H1 (cell line): ENCODE measurements around the gene VPS11. TPM values are rescaled to one million over a fixed set of nuclear protein-coding genes. Genes with fewer than 3 reads are reported as not detected.

Source experiments
- CTCF ChIA-PET: fragments of 300-600 bp; sonication (Branson Sonifier 250); formaldehyde crosslinking; loops from one replicate; lab custom pipeline; 2021; ENCODE audit not compliant: partially characterized antibody; lab: Charles Lee
- POLR2A ChIA-PET: fragments of 300-600 bp; sonication (Branson Sonifier 250); formaldehyde crosslinking; loops from one replicate; lab custom pipeline; 2021; ENCODE audit warnings: inconsistent platforms; ENCODE audit not compliant: partially characterized antibody; lab: Charles Lee
- DNase-seq, 2 experiments: peaks; one replicate each; pipeline versions ENCODE4 v3.0.0 to v3.0.0-alpha.2; 2010 to 2022; ENCODE audit warnings: low spot score in 2 of 2, low read depth in 1 of 2, mixed read lengths in 1 of 2
- FAIRE-seq: peaks from 2 replicates; lab custom pipeline; 2011; peaks lifted over from hg19 to GRCh38; lab: Jason Lieb, UNC
- H2AFZ ChIP-seq: 2 replicates; pipeline ENCODE4 v1.8.1; 2012; ENCODE audit warnings: low read length, inconsistent platforms
- H2AK5ac ChIP-seq: 2 replicates; pipeline ENCODE4 v1.6.1; 2013; ENCODE audit warnings: low read depth, low read length
- H2BK120ac ChIP-seq: replicated peaks from 2 replicates; pipeline ENCODE3; 2013; ENCODE audit warnings: low read depth, low read length, inconsistent platforms
- H2BK12ac ChIP-seq: 2 replicates; pipeline ENCODE4 v1.6.1; 2013; ENCODE audit warnings: low read depth, low read length
- H2BK15ac ChIP-seq: 2 replicates; pipeline ENCODE4 v1.6.1; 2013; ENCODE audit warnings: low read length
- H2BK20ac ChIP-seq: 2 replicates; pipeline ENCODE4 v1.6.1; 2013; ENCODE audit warnings: low read length
- H2BK5ac ChIP-seq: 2 replicates; pipeline ENCODE4 v1.6.1; 2013; ENCODE audit warnings: low read depth, low read length
- H3K14ac ChIP-seq: 2 replicates; pipeline ENCODE4 v1.6.1; 2013; ENCODE audit warnings: inconsistent platforms; ENCODE audit not compliant: insufficient read length
- H3K18ac ChIP-seq: 2 replicates; pipeline ENCODE4 v1.6.1; 2013; ENCODE audit warnings: low read length; ENCODE audit errors: extremely low read depth
- H3K23ac ChIP-seq: 2 replicates; pipeline ENCODE4 v1.6.1; 2013; ENCODE audit warnings: inconsistent platforms; ENCODE audit not compliant: insufficient read length
- H3K23me2 ChIP-seq: 2 replicates; pipeline ENCODE4 v1.6.1; 2013; ENCODE audit warnings: low read depth, low read length
- H3K27ac ChIP-seq: 2 replicates; pipeline ENCODE4 v1.6.1; 2011; ENCODE audit warnings: low read depth, low read length, inconsistent platforms
- H3K27me3 ChIP-seq, 4 experiments: replicated peaks in 1 of 4; 1 replicate in 1 of 4; 2 replicates in 3 of 4; pipeline versions ENCODE4 v1.6.1 to v1.8.1; 2011 to 2013; ENCODE audit warnings: low read length in 3 of 4, mild to moderate bottlenecking in 3 of 4, inconsistent platforms in 2 of 4, mixed read lengths in 2 of 4, moderate library complexity in 1 of 4; ENCODE audit not compliant: control insufficient read depth in 3 of 4, insufficient read depth in 3 of 4; ENCODE audit errors: extremely low read depth in 1 of 4
- H3K36me3 ChIP-seq, 4 experiments: 2 replicates each; pipeline versions ENCODE4 v1.6.1 to v1.8.1; 2011 to 2013; ENCODE audit warnings: mild to moderate bottlenecking in 4 of 4, low read length in 3 of 4, moderate library complexity in 2 of 4, control low read depth in 1 of 4, inconsistent platforms in 1 of 4; ENCODE audit not compliant: insufficient read depth in 4 of 4, control insufficient read depth in 2 of 4
- H3K4ac ChIP-seq: replicated peaks from 2 replicates; pipeline ENCODE3; 2013; ENCODE audit warnings: low read length, low read depth, mixed read lengths, inconsistent platforms; ENCODE audit not compliant: insufficient read length
- H3K4me1 ChIP-seq, 4 experiments: replicated peaks in 1 of 4; 1 replicate in 1 of 4; 2 replicates in 3 of 4; pipeline versions ENCODE4 v1.6.1 to v1.8.1; 2011 to 2013; ENCODE audit warnings: low read length in 3 of 4, inconsistent platforms in 2 of 4, mixed read lengths in 1 of 4; ENCODE audit not compliant: insufficient read depth in 4 of 4, control insufficient read depth in 3 of 4
- H3K4me2 ChIP-seq, 2 experiments: 2 replicates each; pipeline versions ENCODE4 v1.6.1 to v1.8.1; 2011 to 2013; ENCODE audit warnings: low read depth in 2 of 2, low read length in 2 of 2, control low read depth in 1 of 2, inconsistent platforms in 1 of 2, mild to moderate bottlenecking in 1 of 2; ENCODE audit not compliant: insufficient read depth in 1 of 2
- H3K4me3 ChIP-seq, 4 experiments: fragments of 200-600, 300-600 bp in 1 of 4; sonication (generic), shearing (Covaris generic), sonication (Bioruptor Twin) in 1 of 4; 2 replicates each; pipeline versions ENCODE4 v1.5.1 to v1.8.1; 2011 to 2016; ENCODE audit warnings: low read length in 4 of 4, low read depth in 3 of 4, control low read depth in 2 of 4, inconsistent platforms in 2 of 4, mild to moderate bottlenecking in 2 of 4, mixed read lengths in 1 of 4, moderate library complexity in 1 of 4; ENCODE audit not compliant: insufficient read depth in 2 of 4; ENCODE audit errors: extremely low read depth in 1 of 4
- H3K56ac ChIP-seq: replicated peaks from 2 replicates; pipeline ENCODE3; 2013; ENCODE audit warnings: low read depth, mild to moderate bottlenecking, mixed read lengths, low read length, inconsistent platforms; ENCODE audit not compliant: insufficient read length
- H3K79me1 ChIP-seq: 2 replicates; pipeline ENCODE4 v1.6.1; 2013; ENCODE audit warnings: low read depth, low read length, control low read depth
- H3K79me2 ChIP-seq, 2 experiments: 2 replicates each; pipeline versions ENCODE4 v1.6.1 to v1.8.1; 2012 to 2013; ENCODE audit warnings: low read length in 2 of 2, mild to moderate bottlenecking in 2 of 2, inconsistent platforms in 1 of 2; ENCODE audit not compliant: insufficient read depth in 2 of 2, control insufficient read depth in 1 of 2
- H3K9ac ChIP-seq, 4 experiments: replicated peaks in 1 of 4; 1 replicate in 1 of 4; 2 replicates in 3 of 4; pipeline versions ENCODE4 v1.6.1 to v1.8.1; 2011 to 2013; ENCODE audit warnings: low read depth in 3 of 4, low read length in 3 of 4, control low read depth in 2 of 4, mild to moderate bottlenecking in 2 of 4, moderate library complexity in 2 of 4, inconsistent platforms in 1 of 4; ENCODE audit errors: extremely low read depth in 1 of 4
- H3K9me3 ChIP-seq, 2 experiments: 2 replicates each; pipeline versions ENCODE4 v1.6.1 to v1.8.1; 2012 to 2013; ENCODE audit warnings: mild to moderate bottlenecking in 2 of 2, moderate library complexity in 2 of 2, control low read depth in 1 of 2, inconsistent platforms in 1 of 2, low read depth in 1 of 2, low read length in 1 of 2, mixed read lengths in 1 of 2; ENCODE audit not compliant: insufficient read depth in 2 of 2
- H4K20me1 ChIP-seq, 2 experiments: replicated peaks in 1 of 2; 2 replicates each; pipeline versions ENCODE3 to v1.8.1; 2011 to 2013; ENCODE audit warnings: inconsistent platforms in 2 of 2, low read length in 2 of 2, mild to moderate bottlenecking in 1 of 2; ENCODE audit not compliant: insufficient read depth in 2 of 2, control insufficient read depth in 1 of 2
- H4K5ac ChIP-seq: 2 replicates; pipeline ENCODE4 v1.6.1; 2013; ENCODE audit warnings: low read length, low read depth, mixed read lengths, inconsistent platforms; ENCODE audit not compliant: insufficient read length
- H4K8ac ChIP-seq: 2 replicates; pipeline ENCODE4 v1.8.0; 2013; ENCODE audit warnings: mild to moderate bottlenecking, moderate library complexity, low read length, inconsistent platforms; ENCODE audit not compliant: insufficient read depth; ENCODE audit errors: extremely low read depth
- H4K91ac ChIP-seq: replicated peaks from 2 replicates; pipeline ENCODE3; 2013; ENCODE audit warnings: low read length, mixed read lengths, inconsistent platforms; ENCODE audit not compliant: insufficient read length
- CBX8 ChIP-seq: fragments of 300-800, 300-1000 bp; sonication (generic); IDR thresholded peaks from 2 replicates; pipeline ENCODE4 v1.7.1; 2016; ENCODE audit warnings: low read depth, low read length, borderline replicate concordance
- EGR1 ChIP-seq: IDR thresholded peaks from 2 replicates; pipeline ENCODE4 v1.6.1; 2011; ENCODE audit warnings: low read depth, low read length, borderline replicate concordance
- HDAC2 ChIP-seq, 2 experiments: fragments of 300-600 bp in 1 of 2; sonication (generic) in 1 of 2; IDR thresholded peaks; 2 replicates each; pipeline ENCODE4 v1.6.1; 2011 to 2012; ENCODE audit warnings: low read depth in 2 of 2, low read length in 2 of 2, mild to moderate bottlenecking in 2 of 2, moderate library complexity in 2 of 2, borderline replicate concordance in 1 of 2, inconsistent platforms in 1 of 2
- SUZ12 ChIP-seq: fragments of 200-600 bp; sonication (generic); IDR thresholded peaks from 2 replicates; pipeline ENCODE4 v1.6.1; 2012; ENCODE audit warnings: mild to moderate bottlenecking, inconsistent platforms, low read length, moderate library complexity, mixed read lengths
- TAF7 ChIP-seq: optimal IDR thresholded peaks from 2 replicates; pipeline ENCODE3; 2011; ENCODE audit warnings: low read depth, mild to moderate bottlenecking, inconsistent platforms, low read length, moderate library complexity, borderline replicate concordance
- TCF12 ChIP-seq: IDR thresholded peaks from 2 replicates; pipeline ENCODE4 v1.6.1; 2011; ENCODE audit warnings: low read depth, mild to moderate bottlenecking, low read length
- ZNF274 ChIP-seq: IDR thresholded peaks from 2 replicates; pipeline ENCODE4 v1.7.0; 2012; ENCODE audit warnings: low read length, borderline replicate concordance; ENCODE audit errors: extremely low read depth
- WGBS, 2 experiments: shearing (Covaris generic) in 1 of 2; methylation state at CpG; one replicate each; pipeline versions ENCODE4 v1.1.6 to v1.1.7; 2013 to 2015; ENCODE audit warnings: low lambda C conversion rate in 2 of 2, mixed read lengths in 2 of 2, inconsistent platforms in 1 of 2, low coverage in 1 of 2, missing lambda C conversion rate in 1 of 2; ENCODE audit not compliant: insufficient replicate concordance in 2 of 2, insufficient coverage in 1 of 2, insufficient read length in 1 of 2; ENCODE audit errors: extremely low coverage in 1 of 2, missing lambda C conversion rate in 1 of 2; 5-methylcytosine and 5-hydroxymethylcytosine counted together
- polyA plus RNA-seq, 7 experiments: library from polyadenylated mRNA; depleted of rRNA in 3 of 7; stranded (reverse) in 5 of 7; unstranded in 2 of 7; fragments of >200 nt in 5 of 7; fragments of 200-250 nt in 2 of 7; gene quantifications; 1 replicate in 5 of 7; 2 replicates in 1 of 7; 4 replicates in 1 of 7; pipeline versions ENCODE4 v1.2.1 to v1.2.3, GENCODE V29; 2011 to 2013; ENCODE audit warnings: missing spikeins in 2 of 7, mixed read lengths in 2 of 7
- total RNA-seq: library from RNA; stranded (reverse); fragmentation: NEBNext Ultra II Directional; extraction: Animal tissue kit (Norgen Biotek cat#: 25700); gene quantifications from 2 replicates; pipeline ENCODE4 v1.2.1, GENCODE V29; 2021
- TF ChIP-seq, protein P1 (sequence below): IDR thresholded peaks from 2 replicates; pipeline ENCODE4 v1.6.1; 2011; ENCODE audit warnings: low read depth, mild to moderate bottlenecking, low read length; ENCODE audit not compliant: insufficient read depth

VPS11 gene
- total and polyA plus RNA-seq, 2 of the 8 experiments (the other 6 are each of a cell fraction or from before 2014, with no cell fraction given), result 13.1 to 15.5 TPM

DNA sequence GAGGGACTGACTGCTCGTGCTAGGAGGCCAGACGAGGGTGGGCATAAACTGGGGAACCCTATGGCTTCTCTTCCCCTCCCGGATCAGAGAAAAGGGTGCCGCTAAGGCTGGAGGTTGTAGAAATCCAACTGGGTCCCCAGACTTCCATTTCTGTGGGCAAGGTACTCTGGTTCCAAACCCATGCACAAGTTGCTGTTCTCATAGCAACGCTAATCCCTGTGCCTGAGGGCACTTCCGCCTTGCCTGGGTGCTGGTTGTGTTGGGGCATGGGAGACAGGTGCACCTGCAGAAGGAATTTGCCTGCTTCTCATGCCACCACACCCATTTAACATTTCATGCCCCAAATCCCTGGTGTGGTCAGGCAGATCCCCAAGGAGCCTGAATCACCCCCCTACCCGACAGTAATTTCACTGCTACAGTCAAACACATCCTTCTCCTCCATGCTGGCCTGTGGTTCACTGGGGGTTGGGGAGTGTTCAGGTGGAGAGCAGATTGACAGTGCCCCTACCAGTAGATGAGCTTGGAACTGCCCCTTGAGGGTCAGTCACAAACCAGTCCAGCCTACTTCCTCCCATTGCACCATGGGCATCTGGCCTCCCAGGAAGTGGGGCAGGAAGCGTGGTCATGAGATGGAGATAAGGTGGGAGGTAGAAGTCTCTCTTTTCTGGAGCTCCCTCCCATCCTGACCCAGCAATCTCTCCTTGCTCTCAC is 40.7 kb downstream of the VPS11 start:
- peaks cover 0 to 20% (median 5%) of the 10 kb centered on the region in 4 experiments; a peak in 5 of 7 replicates for H3K4me1 ChIP-seq
- TF ChIP-seq CBX8 (no peak), SUZ12 (0 out of 2 replicates have a peak, but pooled peaks have one; percentile 36), TCF12 (no peak), TAF7 (no peak), ZNF274 (no peak), HDAC2 (IDR thresholded peaks at IDR 0.05; ENCODE audit: borderline replicate concordance in 1 of 2, low read depth in 2 of 2, low read length in 2 of 2) (no peak), EGR1 (no peak)
- TF ChIP-seq, protein P1, sequence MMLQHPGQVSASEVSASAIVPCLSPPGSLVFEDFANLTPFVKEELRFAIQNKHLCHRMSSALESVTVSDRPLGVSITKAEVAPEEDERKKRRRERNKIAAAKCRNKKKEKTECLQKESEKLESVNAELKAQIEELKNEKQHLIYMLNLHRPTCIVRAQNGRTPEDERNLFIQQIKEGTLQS, result no peak
- TF ChIP-seq, all 59 proteins: peak for 1
- H3K27me3 ChIP-seq, result peaks cover 2 to 20% (median 15%) of the 10 kb centered on the region in 4 experiments
- FAIRE-seq (no peak), DNase-seq (peak in 1 of 2 experiments; percentile 63)
- no peak overlapping the region for H3K14ac ChIP-seq
- H3K4ac ChIP-seq, result no peak overlapping the region
- no peaks in the 10 kb centered on the region for H3K79me2 ChIP-seq
- H2AK5ac ChIP-seq, result no peak overlapping the region
- H3K79me1 ChIP-seq, result peaks cover under 1% of the 10 kb centered on the region; the same call in 1 of the 2 replicates
- H2BK5ac ChIP-seq, result no peak overlapping the region
- ChIA-PET CTCF (interaction anchor here (1.0 to 5.4 kb wide), 13 partner anchors 9 to 98 kb away, joined by 3 to 26 read pairs (median 6); partner anchors contain the start of genes ABCG4, CBL and HINFP), POLR2A (interaction anchor here (0.7 to 10.6 kb wide), 6 partner anchors 10 to 208 kb away, joined by 4 to 139 read pairs (median 12); partner anchors contain the start of genes HINFP, HMBS, MCAM and VPS11)
- peaks cover 0 to 4% of the 10 kb centered on the region in 2 experiments for H4K20me1 ChIP-seq
- 41% methylated on average over 7 of the region's 8 CpGs; no CpG with 5 or more reads in 1 of the 2 experiments for WGBS, 2 experiments
- H4K5ac ChIP-seq, result no peak overlapping the region
- H3K4me3 ChIP-seq, result peak overlapping the region; percentile 71 to 83 (median 75)
- H3K23me2 ChIP-seq, result peaks cover 12% of the 10 kb centered on the region
- H3K4me2 ChIP-seq, result peak overlapping the region; percentile 88 to 97
- no peak overlapping the region for H3K56ac ChIP-seq
- no peak overlapping the region for H2BK15ac ChIP-seq
- H3K18ac ChIP-seq, result no peak overlapping the region
- H2BK120ac ChIP-seq, result no peak overlapping the region
- H4K8ac ChIP-seq, result no peak overlapping the region
- H2BK12ac ChIP-seq, result no peak overlapping the region
- H2BK20ac ChIP-seq, result no peak overlapping the region
- H3K36me3 ChIP-seq, result no peaks in the 10 kb centered on the region; a peak in 1 of 8 replicates
- H3K9ac ChIP-seq, result no peak overlapping the region
- H2AFZ ChIP-seq, result no peak overlapping the region
- no peaks in the 10 kb centered on the region for H3K9me3 ChIP-seq
- H3K23ac ChIP-seq, result no peak overlapping the region
- no peak overlapping the region for H4K91ac ChIP-seq
- H3K27ac ChIP-seq, result no peak overlapping the region
